Mesodermal cell (in vitro differentiated cells): ENCODE data around the gene P2RY6.
A peak's percentile ranks its signal among the peaks of the same experiment; 100 is the strongest.

Experiments used
- H3K27ac ChIP-seq: 2 replicates; pipeline ENCODE4 v1.7.0; 2013; ENCODE audit warnings: mild to moderate bottlenecking, low read depth, low read length, moderate library complexity; ENCODE audit not compliant: severe bottlenecking
- H3K36me3 ChIP-seq: 2 replicates; pipeline ENCODE4 v1.7.1; 2013; ENCODE audit warnings: mild to moderate bottlenecking, low read length, moderate library complexity; ENCODE audit not compliant: control insufficient read depth, insufficient read depth
- H3K4me1 ChIP-seq: one replicate; pipeline ENCODE4 v1.7.1; 2013; ENCODE audit warnings: mild to moderate bottlenecking, low read length; ENCODE audit not compliant: insufficient read depth, control insufficient read depth, poor library complexity, severe bottlenecking
- H3K4me3 ChIP-seq: 2 replicates; pipeline ENCODE4 v1.7.0; 2013; ENCODE audit warnings: low read length, control low read depth, mild to moderate bottlenecking; ENCODE audit not compliant: insufficient read depth, poor library complexity, severe bottlenecking; ENCODE audit errors: extremely low read depth
- H3K9me3 ChIP-seq: 2 replicates; pipeline ENCODE4 v1.7.1; 2013; ENCODE audit warnings: mild to moderate bottlenecking, low read length, moderate library complexity; ENCODE audit not compliant: control insufficient read depth
- WGBS, 2 experiments: methylation state at CpG; one replicate each; pipeline ENCODE4 v1.1.5; 2013; ENCODE audit warnings: missing lambda C conversion rate in 2 of 2; ENCODE audit not compliant: insufficient coverage in 2 of 2; 5-methylcytosine and 5-hydroxymethylcytosine counted together

Gene P2RY6

GRCh38 chr11:73298233-73298632, 26.1 kb downstream of the P2RY6 start:
- peaks cover 7% of the 10 kb centered on the region for H3K4me1 ChIP-seq
- H3K9me3 ChIP-seq: no peaks in the 10 kb centered on the region
- H3K4me3 ChIP-seq: no peak overlapping the region
- H3K27ac ChIP-seq: no peak overlapping the region
- H3K36me3 ChIP-seq: no peaks in the 10 kb centered on the region
- WGBS, 2 experiments: 91 to 93% methylated on average over 5 of the region's 5 CpGs

GRCh38 chr11:73299751-73300150, 27.6 kb downstream of the P2RY6 start:
- Histone ChIP-seq H3K9me3 (no peaks in the 10 kb centered on the region), H3K4me1 (peaks cover 7% of the 10 kb centered on the region), H3K27ac (no peak overlapping the region), H3K4me3 (no peak overlapping the region), H3K36me3 (no peaks in the 10 kb centered on the region)
- WGBS, 2 experiments: 91 to 94% methylated on average over 10 of the region's 10 CpGs

DNA sequence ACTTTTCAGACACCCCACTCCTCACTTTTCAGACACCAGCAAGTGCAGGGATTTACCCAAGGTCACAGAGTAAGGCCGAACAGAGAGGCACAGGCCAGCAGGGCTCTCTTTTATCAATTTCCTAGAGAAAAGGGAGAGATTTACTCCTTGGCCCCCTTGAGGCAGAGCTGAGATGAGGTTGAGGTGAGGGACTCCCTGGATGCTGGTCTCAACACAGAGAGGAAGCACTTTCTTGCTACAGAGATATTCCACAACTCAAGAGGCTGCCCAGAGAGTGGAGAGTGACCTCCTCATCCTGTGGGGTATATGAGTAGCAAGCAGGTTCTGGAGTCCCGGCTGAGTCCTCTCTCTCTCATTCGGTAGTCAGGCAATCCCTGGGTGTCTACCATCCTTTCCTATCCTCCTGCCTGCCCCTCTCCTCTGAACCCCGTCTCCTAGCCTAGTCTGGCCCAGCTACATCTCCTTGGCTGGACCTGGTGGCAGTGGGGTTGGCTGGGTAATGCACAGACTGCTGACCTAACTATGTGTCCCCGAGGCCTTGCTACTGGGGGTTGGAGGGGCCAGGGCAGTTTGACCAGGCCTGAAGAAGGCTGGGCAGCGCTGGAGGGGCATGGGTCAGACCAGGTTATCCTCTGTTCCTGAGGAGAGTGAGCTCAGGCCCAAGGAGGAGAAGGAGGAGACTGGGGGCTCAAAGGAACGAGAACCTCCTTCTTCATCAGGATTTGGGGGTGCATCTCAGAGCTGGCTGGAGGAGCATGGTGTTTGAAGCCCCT, 34.1 kb downstream of the P2RY6 start:
- 83 to 92% methylated on average over 4 to 6 of the region's 7 CpGs for WGBS, 2 experiments
- Histone ChIP-seq H3K36me3 (peaks cover 9% of the 10 kb centered on the region), H3K4me1 (peaks cover 25% of the 10 kb centered on the region), H3K9me3 (no peaks in the 10 kb centered on the region), H3K27ac (no peak overlapping the region), H3K4me3 (no peak overlapping the region)

- Histone ChIP-seq H3K9me3 (no peaks in the 10 kb centered on the region), H3K4me3 (peak overlapping the region; percentile 88), H3K36me3 (peaks cover 16% of the 10 kb centered on the region), H3K4me1 (peaks cover 32% of the 10 kb centered on the region), H3K27ac (peak overlapping the region; percentile 73)
- WGBS, 2 experiments: 7 to 23% methylated on average over 9 to 15 of the region's 18 CpGs
These were observed 34.8 kb downstream of the P2RY6 start for GRCh38 chr11:73306977-73307322.

DNA sequence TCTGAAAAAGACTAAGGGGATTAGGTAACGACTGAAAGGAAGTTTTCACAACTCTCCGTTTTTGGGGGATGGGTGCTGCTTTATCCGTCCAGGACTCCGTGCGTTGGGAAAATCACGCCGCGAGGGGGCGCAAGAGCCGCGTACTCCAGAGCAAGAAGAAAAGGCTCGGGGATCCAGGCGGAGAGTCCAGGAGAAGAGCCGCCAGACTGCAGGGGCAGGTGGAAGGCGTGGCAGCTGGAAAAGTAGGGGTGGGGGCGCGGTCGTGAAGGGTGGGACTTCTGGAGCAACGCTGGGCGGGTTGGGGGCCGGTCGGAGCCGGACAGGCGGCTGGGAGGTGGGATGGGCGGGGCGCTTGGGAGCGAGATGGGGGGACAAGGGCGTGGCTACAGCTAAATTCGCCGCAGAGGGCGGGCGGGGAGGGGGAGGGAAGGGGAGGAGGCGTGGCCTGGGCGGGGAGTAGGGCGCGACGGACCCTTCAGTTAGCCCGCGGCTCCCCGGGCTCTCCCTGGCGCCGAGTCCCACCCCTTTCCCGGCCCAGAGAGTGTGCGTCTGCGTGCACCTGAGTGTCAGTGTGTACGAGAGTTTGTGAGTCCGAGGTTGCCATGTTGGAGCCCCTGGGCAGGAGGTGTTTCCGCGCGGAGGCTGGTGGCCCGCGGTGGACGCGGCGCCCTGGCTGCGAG, 35.3 kb downstream of the P2RY6 start:
- Histone ChIP-seq H3K4me1 (peaks cover 38% of the 10 kb centered on the region), H3K9me3 (no peaks in the 10 kb centered on the region), H3K36me3 (peaks cover 19% of the 10 kb centered on the region), H3K27ac (peak overlapping the region; percentile 98), H3K4me3 (peak overlapping the region; percentile 88)
- WGBS, 2 experiments: 0 to 2% methylated on average over 31 to 37 of the region's 56 CpGs

DNA sequence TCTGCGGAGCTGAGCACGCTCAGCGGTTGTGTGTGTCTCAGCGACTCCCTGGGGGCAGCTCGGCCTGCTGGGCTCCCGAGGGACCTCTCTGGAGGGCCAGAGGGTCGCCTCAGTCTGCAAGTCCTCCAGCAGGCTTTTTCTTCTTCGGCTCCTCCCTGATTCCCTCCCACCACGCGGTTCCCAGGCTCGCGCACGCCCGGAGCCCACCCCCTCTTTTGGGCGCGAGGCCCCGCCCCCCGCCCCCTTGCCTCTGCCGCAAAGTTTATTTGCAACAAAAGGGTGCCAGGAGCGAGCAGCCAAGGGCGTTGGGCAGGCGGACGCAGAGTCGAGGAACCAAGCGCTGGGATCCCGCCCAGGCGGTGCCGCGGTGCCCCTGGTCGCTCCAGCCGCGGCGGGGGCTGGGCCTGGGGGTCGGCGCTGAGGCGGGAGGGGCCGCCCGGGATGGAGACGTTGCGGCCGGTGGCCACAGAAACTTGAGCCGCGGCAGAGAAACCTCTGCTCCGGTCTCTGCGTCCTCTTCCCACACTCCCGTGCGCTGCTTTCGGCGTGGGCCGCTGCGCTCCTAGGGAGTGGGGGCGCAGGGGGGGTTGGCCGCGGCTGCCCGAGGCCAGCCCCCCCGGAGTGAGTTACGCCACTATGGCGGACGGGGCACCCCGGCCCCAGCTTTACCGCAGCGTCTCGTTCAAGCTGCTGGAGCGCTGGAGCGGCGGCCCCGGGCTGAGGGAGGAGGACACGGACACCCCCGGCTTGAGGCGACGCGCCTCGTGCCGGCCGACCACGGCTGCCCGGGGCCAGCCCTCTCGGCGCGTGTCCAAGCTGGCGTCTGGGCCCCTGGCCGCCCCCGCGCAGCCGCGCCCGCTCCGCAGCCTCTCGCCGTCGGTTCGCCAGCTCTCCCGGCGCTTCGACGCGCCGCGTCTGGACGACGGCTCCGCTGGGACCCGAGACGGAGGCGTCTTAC, 36.1 kb downstream of the P2RY6 start, which contains the start of gene ARHGEF17:
ARHGEF17 (plus strand) TSS at position 274 of the 958 bp plus-strand sequence; CDS start at position 637, 363 bp downstream.
- 0% methylated on average over 69 to 102 of the region's 105 CpGs for WGBS, 2 experiments
- peaks cover 46% of the 10 kb centered on the region for H3K4me1 ChIP-seq
- peaks cover 20% of the 10 kb centered on the region for H3K36me3 ChIP-seq
- H3K9me3 ChIP-seq: no peaks in the 10 kb centered on the region
- H3K4me3 ChIP-seq: peak within 1 kb of the TSS; percentile 88
- peak within 1 kb of the TSS; percentile 98 for H3K27ac ChIP-seq

DNA sequence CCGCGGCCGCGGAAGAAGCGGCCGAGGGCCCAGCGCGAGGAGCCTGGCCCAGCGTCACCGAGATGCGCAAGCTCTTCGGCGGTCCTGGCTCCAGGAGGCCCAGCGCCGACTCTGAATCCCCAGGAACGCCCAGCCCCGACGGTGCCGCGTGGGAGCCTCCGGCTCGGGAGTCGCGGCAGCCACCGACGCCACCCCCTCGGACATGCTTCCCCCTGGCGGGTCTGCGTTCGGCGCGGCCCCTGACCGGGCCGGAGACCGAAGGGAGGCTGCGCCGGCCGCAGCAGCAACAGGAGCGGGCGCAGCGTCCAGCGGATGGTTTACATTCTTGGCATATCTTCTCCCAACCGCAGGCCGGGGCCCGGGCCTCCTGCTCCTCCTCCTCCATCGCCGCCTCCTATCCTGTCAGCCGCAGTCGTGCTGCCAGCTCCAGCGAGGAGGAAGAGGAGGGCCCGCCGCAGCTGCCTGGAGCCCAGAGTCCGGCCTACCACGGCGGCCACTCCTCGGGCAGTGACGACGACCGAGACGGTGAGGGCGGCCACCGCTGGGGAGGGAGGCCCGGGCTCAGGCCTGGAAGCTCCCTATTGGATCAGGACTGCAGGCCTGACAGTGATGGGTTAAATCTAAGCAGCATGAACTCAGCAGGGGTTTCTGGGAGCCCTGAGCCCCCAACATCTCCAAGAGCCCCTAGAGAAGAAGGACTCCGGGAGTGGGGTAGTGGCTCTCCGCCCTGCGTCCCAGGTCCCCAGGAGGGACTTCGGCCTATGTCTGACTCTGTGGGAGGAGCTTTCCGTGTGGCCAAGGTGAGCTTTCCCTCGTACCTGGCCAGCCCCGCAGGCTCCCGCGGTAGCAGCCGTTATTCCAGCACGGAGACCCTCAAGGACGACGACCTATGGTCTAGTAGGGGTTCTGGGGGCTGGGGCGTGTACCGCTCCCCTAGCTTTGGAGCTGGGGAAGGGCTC, 37.1 kb downstream of the P2RY6 start:
- Histone ChIP-seq H3K4me3 (peak overlapping the region; percentile 88), H3K36me3 (peaks cover 28% of the 10 kb centered on the region), H3K27ac (peak overlapping the region; percentile 98), H3K4me1 (peaks cover 55% of the 10 kb centered on the region), H3K9me3 (no peaks in the 10 kb centered on the region)
- 2 to 4% methylated on average over 58 to 66 of the region's 78 CpGs for WGBS, 2 experiments

- H3K27ac ChIP-seq: no peak overlapping the region
- WGBS, 2 experiments: 94% methylated on average over 16 of the region's 16 CpGs
These were observed 37.9 kb downstream of the P2RY6 start for GRCh38 chr11:73310076-73310475.

GRCh38 chr11:73310661-73311393, 38.7 kb downstream of the P2RY6 start:
- H3K4me1 ChIP-seq: peaks cover 69% of the 10 kb centered on the region
- peaks cover 28% of the 10 kb centered on the region for H3K36me3 ChIP-seq
- no peaks in the 10 kb centered on the region for H3K9me3 ChIP-seq
- H3K4me3 ChIP-seq: peak overlapping the region; percentile 88
- 93 to 97% methylated on average over 18 to 22 of the region's 22 CpGs for WGBS, 2 experiments
- no peak overlapping the region for H3K27ac ChIP-seq

More at GRCh38 chr11:73310076-73310475, 37.9 kb downstream of the P2RY6 start:
- no peaks in the 10 kb centered on the region for H3K9me3 ChIP-seq
- peaks cover 64% of the 10 kb centered on the region for H3K4me1 ChIP-seq
- peaks cover 28% of the 10 kb centered on the region for H3K36me3 ChIP-seq
- H3K4me3 ChIP-seq: peak overlapping the region; percentile 88
